Rectal smooth muscle tissue (tissue), 1 donor: ENCODE data around the gene ADCY4.
"Not testable (repeated sequence)": the region's sequence is repeated elsewhere in the genome, so short reads cannot be mapped to it uniquely, and the experiment has no call there.

ENCODE experiments used
- H3K27ac ChIP-seq: one replicate; pipeline ENCODE4 v1.7.0; 2013; ENCODE audit warnings: low read depth, low read length, inconsistent platforms
- H3K27me3 ChIP-seq: one replicate; pipeline ENCODE4 v1.7.0; 2013; ENCODE audit warnings: low read length; ENCODE audit not compliant: control insufficient read depth, insufficient read depth
- H3K36me3 ChIP-seq: one replicate; pipeline ENCODE4 v1.7.0; 2013; ENCODE audit warnings: low read length; ENCODE audit not compliant: control insufficient read depth, insufficient read depth
- H3K4me1 ChIP-seq: one replicate; pipeline ENCODE4 v1.7.0; 2013; ENCODE audit warnings: low read length; ENCODE audit not compliant: control insufficient read depth, insufficient read depth
- H3K4me3 ChIP-seq: one replicate; pipeline ENCODE4 v1.7.0; 2013; ENCODE audit warnings: low read length
- H3K9ac ChIP-seq: one replicate; pipeline ENCODE4 v1.7.0; 2013; ENCODE audit warnings: low read length

The ADCY4 gene

GRCh38 chr14:24363401-24363800 is 28.5 kb upstream of the ADCY4 start:
- H3K9ac ChIP-seq, result no peak overlapping the region
- no peaks in the 10 kb centered on the region for H3K36me3 ChIP-seq
- no peak overlapping the region for H3K4me3 ChIP-seq
- H3K27me3 ChIP-seq, result no peaks in the 10 kb centered on the region
- H3K27ac ChIP-seq, result no peak overlapping the region
- H3K4me1 ChIP-seq, result peaks cover 14% of the 10 kb centered on the region

DNA sequence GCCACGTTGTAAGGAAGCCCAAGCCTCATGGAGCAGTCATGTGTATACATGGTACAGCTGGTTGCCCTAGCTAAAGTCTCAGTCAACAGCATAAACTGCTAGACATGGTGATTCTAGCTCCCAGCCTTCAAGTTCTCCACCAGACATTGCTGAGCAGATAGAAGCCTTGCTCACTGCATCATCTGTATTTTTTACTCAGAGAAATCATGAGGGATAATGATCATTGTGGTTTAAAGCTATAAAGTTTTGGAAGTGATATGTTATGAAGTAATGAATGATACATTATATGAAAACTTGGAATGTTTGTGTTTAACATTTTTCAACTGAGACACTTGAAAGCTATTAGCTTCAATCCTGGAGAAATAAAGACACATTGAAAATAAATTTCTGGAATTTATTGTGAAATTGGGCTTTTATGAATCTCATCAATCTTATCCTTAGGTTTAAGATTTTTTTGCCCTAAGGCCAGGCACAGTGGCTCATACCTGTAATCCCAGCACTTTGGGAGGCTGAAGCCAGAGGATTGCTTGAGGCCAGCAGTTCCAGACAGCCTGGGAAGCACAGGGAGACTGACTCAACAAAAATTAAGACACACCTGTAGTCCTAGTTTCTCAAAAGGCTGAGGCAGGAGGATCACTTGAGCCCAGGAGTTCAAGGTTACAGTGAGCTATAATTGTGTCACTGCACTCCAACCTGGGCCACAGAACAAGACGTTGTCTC is 27.5 kb upstream of the ADCY4 start:
- no peak overlapping the region for H3K27ac ChIP-seq
- H3K27me3 ChIP-seq, result no peaks in the 10 kb centered on the region
- H3K9ac ChIP-seq, result no peak overlapping the region
- no peaks in the 10 kb centered on the region for H3K36me3 ChIP-seq
- no peak overlapping the region for H3K4me3 ChIP-seq
- H3K4me1 ChIP-seq, result peaks cover 11% of the 10 kb centered on the region

DNA sequence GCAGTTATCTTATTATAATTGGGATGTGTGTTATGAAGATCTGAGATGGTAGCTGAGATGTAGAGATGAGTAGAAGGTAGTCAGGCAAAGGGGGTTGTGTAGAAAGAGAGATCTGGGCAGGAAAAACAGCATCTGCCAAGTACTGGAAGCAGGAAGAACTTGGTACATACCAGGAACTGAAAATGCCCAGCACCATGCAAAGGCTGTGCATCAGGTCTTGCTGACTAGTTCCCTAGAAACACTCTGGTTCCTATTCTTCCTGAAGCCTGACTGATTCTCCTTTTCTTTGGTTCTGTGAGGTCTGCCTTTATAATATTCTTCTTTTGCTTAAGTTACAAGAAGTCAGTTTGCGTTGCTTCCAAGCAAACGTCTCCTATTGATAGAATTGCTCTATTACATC is 26.5 kb upstream of the ADCY4 start:
- Histone ChIP-seq H3K4me3 (no peak overlapping the region), H3K9ac (no peak overlapping the region), H3K27ac (no peak overlapping the region), H3K36me3 (no peaks in the 10 kb centered on the region), H3K4me1 (peaks cover 8% of the 10 kb centered on the region), H3K27me3 (no peaks in the 10 kb centered on the region)

- no peak overlapping the region for H3K27ac ChIP-seq
- no peak overlapping the region for H3K4me3 ChIP-seq
- no peak overlapping the region for H3K9ac ChIP-seq
- no peaks in the 10 kb centered on the region for H3K27me3 ChIP-seq
- H3K4me1 ChIP-seq, result peaks cover under 1% of the 10 kb centered on the region
- H3K36me3 ChIP-seq, result no peaks in the 10 kb centered on the region
Observed at GRCh38 chr14:24360281-24360680, 25.4 kb upstream of the ADCY4 start.

GRCh38 chr14:24356208-24356607 is 21.3 kb upstream of the ADCY4 start:
- Histone ChIP-seq H3K4me3 (no peak overlapping the region), H3K36me3 (no peaks in the 10 kb centered on the region), H3K9ac (no peak overlapping the region), H3K27ac (no peak overlapping the region), H3K4me1 (no peaks in the 10 kb centered on the region), H3K27me3 (no peaks in the 10 kb centered on the region)

- Histone ChIP-seq H3K36me3 (no peaks in the 10 kb centered on the region), H3K9ac (no peak overlapping the region), H3K4me1 (no peaks in the 10 kb centered on the region), H3K27ac (no peak overlapping the region), H3K27me3 (no peaks in the 10 kb centered on the region), H3K4me3 (no peak overlapping the region)
Observed at GRCh38 chr14:24355009-24355408, 20.1 kb upstream of the ADCY4 start.

DNA sequence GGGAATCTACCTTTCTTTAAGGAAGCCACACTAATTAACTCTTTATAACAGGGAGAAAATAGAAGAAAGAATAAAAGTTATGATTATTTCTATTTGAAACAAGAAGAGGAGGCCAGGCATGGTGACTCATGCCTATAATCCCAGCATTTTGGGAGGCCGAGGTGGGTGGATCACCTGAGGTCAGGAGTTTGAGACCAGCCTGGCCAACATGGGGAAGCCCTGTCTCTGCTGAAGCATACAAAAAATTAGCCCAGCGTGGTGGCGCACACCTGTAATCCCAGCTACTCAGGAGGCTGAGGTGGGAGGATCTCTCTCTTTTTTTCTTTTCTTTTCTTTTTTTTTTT is 19.6 kb upstream of the ADCY4 start:
- not testable (repeated sequence) for H3K9ac ChIP-seq, H3K27ac ChIP-seq, H3K27me3 ChIP-seq, H3K4me3 ChIP-seq, H3K4me1 ChIP-seq, H3K36me3 ChIP-seq

GRCh38 chr14:24353559-24354481 is 18.9 kb upstream of the ADCY4 start:
- no peak overlapping the region for H3K27ac ChIP-seq

DNA sequence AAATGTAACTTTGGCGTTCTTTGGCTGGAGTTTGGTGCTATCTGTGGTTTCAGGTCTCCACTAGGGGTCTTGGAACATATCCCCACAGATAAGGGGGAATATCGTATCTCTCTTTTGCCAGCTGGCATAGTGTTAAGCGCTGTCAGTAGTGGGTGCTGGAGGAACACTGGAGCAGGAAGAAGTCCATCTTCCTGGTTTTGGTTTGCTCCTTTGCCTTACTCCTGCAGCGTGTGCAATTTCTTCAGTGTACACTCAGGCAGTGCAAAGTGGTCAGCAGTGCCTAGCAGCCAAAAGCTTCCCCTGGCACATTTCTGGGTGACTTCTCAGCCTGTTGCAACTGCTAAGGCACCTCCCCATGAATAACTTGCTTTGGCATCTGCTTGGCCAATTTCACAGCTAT is 16.6 kb upstream of the ADCY4 start:
- no peak overlapping the region for H3K27ac ChIP-seq
- H3K9ac ChIP-seq, result no peak overlapping the region

More at GRCh38 chr14:24353559-24354481, 18.9 kb upstream of the ADCY4 start:
- Histone ChIP-seq H3K4me1 (no peaks in the 10 kb centered on the region), H3K9ac (no peak overlapping the region), H3K27me3 (no peaks in the 10 kb centered on the region), H3K4me3 (no peak overlapping the region), H3K36me3 (no peaks in the 10 kb centered on the region)

GRCh38 chr14:24349742-24350141 is 14.9 kb upstream of the ADCY4 start:
- H3K27ac ChIP-seq, result no peak overlapping the region
- H3K27me3 ChIP-seq, result no peaks in the 10 kb centered on the region
- no peaks in the 10 kb centered on the region for H3K36me3 ChIP-seq
- H3K4me3 ChIP-seq, result no peak overlapping the region
- H3K4me1 ChIP-seq, result no peaks in the 10 kb centered on the region
- no peak overlapping the region for H3K9ac ChIP-seq

More for the DNA sequence above, 16.6 kb upstream of the ADCY4 start:
- Histone ChIP-seq H3K36me3 (no peaks in the 10 kb centered on the region), H3K4me1 (no peaks in the 10 kb centered on the region), H3K4me3 (no peak overlapping the region), H3K27me3 (no peaks in the 10 kb centered on the region)

DNA sequence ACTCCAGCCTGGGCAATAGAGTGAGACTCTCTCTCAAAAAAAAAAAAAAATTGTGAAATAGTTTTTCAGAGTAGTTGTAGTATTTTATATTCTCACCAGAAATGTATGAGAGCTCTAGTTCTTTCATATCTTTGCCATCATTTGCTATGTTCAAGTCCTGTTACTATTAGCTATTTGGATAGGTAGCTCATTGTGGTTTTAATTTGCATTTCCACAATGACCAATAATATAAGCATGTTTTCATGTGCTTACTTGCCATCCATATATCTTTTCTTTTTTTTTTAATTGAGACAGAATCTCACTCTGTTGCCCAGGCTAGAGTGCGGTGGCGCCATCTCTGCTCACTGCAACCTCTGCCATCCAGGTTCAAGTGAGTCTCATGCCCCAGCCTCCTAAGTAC is 13.3 kb upstream of the ADCY4 start:
- Histone ChIP-seq H3K36me3 (no peaks in the 10 kb centered on the region), H3K27ac (no peak overlapping the region), H3K27me3 (no peaks in the 10 kb centered on the region), H3K9ac (no peak overlapping the region), H3K4me1 (no peaks in the 10 kb centered on the region), H3K4me3 (no peak overlapping the region)

DNA sequence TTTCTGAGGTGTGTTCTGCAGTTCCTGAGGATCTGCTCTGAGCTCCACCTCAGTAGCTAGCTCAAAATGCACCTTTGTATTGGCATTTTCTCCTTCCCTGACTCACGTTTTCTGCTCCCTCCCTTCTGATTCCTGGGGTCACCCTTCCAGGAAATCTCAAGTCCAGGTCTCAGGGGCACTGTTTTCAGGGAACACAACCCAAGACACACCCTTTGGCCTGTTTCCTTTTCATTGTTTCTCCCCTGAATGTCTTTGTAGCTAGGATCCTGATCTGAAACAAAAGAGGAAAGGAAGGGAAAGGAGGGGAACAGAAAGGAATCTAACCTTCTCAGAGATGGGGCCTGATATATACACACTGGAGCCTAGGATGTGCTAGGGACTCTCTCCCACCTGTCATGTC is 12.3 kb upstream of the ADCY4 start:
- Histone ChIP-seq H3K9ac (no peak overlapping the region), H3K27me3 (no peaks in the 10 kb centered on the region), H3K36me3 (no peaks in the 10 kb centered on the region), H3K27ac (no peak overlapping the region), H3K4me1 (no peaks in the 10 kb centered on the region), H3K4me3 (no peak overlapping the region)
